Activated CD4-positive, alpha-beta T cell treated with anti-CD3 and anti-CD28 coated beads for 4 hours (primary cell): ENCODE measurements around the gene PMS1.
A peak's percentile ranks its signal among the peaks of the same experiment; 100 is the strongest.
"Not testable (repeated sequence)": the region's sequence is repeated elsewhere in the genome, so short reads cannot be mapped to it uniquely, and the experiment has no call there.

Source experiments
- DNase-seq, 2 donors: peaks; one replicate each; pipeline ENCODE4 v3.0.0-alpha.2; 2020

Gene PMS1

GRCh38 chr2:189783927-189784867 is at the start of gene PMS1, which contains the start of gene ORMDL1:
Gene PMS1, plus strand, starts transcription at chr2:189784450. Its CDS starts 7,360 bp downstream, at chr2:189791810.
Gene ORMDL1, minus strand, starts transcription at chr2:189784339. Its CDS starts 1,744 bp downstream, at chr2:189782595.
- peak; percentile 90 to 92 for DNase-seq

- peak; percentile 23 to 47 for DNase-seq
Observed at GRCh38 chr2:189751080-189751658, 33.1 kb upstream of the PMS1 start.

DNA sequence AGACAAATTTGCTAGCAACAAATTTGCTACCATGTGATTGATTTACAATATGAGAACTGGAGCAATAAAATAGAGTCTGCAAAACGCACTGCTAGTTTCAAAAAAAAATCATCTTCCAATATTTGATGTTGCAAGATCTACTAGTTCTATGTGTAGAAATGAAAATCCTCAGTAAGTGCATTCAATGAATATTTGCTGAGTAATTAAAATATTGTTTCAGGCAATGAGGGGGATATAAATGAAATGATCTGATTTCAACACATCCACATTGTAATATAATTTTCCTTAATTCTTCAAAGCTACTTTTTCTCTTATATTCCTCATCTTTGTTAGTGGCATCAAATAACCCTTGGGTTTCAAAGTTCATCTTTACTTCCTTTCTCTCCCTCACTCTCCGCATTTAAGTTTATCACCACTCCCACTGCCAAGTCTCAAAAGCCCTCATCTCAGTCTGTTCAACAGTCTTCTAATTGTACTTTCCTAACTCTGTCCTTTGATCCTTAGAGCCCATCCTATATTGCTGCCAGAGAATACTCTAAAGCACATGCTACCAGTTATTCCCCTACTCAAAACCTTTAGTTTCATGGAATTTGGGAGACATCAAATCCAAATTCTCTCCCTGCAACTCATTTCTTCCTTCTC is 27.8 kb upstream of the PMS1 start:
- no peak for DNase-seq

DNA sequence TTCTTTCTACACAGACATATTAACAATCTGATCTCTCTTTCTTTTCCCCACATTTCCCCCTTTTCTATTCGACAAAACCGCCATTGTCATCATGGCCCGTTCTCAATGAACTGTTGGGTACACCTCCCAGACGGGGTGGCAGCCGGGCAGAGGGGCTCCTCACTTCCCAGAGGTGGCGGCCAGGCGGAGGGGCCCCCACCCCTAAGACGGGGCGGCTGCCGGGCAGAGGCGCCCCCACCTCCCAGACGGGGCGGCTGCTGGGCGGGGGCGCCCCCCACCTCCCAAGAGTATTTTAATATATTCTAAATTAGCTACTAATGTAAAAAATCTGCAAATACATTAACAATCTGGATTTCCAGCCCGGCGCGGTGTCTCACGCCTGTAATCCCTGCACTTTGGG is 24.1 kb upstream of the PMS1 start:
- DNase-seq = not testable (repeated sequence)

DNA sequence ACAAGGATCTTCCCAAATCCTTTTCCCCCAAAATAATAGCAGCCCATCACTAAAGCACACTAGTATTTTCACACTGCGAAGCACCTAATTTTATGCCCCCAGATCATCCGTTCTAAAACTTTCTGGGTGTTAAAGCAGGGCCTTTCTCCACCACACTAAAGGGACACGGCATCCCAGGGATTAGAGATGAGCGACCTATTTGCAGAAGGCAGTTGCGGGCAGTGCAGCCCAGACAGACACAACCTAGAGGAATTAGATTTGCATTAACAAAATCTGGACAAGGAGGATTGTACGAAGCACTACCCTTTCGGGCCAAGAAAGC is 22.1 kb upstream of the PMS1 start:
- no peak for DNase-seq

DNA sequence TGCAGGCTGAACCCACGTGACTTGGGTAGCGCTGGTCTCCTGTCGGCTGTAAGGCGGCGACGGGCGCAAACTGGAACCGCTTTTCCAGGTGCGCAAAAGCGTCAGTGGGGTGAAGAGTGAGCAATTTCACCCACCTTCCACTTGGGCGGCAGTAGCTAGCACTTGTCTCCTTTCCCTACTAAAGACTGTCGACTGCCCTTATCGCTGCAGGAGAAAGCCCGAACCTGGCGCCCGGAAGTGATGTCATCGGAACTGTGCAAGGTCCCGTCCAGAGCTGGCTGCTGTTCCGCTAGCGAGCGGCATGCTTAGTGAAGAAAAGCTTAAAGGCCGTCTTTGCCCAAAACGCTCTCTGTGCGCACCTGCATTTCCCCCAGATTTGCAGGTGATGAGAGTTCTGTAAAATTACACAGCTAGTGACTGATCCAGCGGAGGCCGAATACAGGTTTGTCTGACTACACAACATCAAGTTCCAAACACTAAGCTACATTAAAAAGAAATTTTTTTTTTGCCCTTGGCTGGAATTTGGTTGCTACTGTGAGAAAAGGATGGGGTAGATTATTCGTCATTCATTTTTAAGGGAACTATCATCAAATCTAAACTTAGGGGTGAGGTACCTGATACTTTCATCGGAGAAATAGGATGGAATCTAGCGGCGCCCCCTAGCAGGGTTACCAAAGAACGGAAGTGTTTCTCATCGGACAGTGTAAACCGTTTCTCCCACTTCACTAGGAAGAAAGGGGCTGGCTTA is 21.5 kb upstream of the PMS1 start, which contains the start of gene OSGEPL1:
OSGEPL1 (minus strand) TSS at position 242 of the 748 bp plus-strand sequence. CDS start 1,152 bp downstream, outside the sequence.
- DNase-seq = peak; percentile 91 to 92

- DNase-seq = no peak
Observed at GRCh38 chr2:189763908-189764661, 20.2 kb upstream of the PMS1 start.

DNA sequence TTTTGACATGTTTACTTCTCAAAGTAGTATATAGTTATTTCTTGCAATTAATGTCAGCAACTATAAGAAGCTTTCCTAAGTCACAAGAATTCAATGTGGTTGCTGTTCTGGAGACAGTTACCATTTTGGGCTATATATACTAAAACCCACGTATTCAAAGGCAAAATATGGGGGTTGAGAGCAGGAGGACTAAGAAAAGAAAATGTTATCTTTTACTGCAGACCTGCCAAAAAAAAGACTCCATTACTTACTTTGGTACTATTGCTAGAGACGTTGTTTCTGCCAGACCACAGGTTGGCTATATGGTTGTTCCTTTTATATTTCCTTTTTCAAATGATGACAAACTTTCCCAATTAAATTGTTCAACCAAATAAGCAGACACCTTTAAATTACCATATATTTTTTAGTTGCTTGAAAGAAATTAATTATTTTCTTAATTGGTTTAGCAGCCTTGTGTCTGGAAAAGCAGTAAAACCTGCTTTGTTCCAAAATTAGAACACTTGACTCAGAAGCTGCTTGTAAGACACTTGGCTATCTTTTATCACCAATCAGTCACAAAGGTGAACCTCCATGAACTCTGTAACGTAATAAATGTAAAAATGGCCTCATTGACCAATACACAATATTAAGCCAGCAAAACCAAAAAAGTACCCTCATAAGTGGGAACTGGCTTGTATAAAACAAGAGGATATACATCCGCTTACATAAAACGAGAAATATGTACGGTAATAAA is 13.5 kb upstream of the PMS1 start:
- DNase-seq = no peak

GRCh38 chr2:189772212-189772611 is 12.0 kb upstream of the PMS1 start:
- no peak for DNase-seq

DNA sequence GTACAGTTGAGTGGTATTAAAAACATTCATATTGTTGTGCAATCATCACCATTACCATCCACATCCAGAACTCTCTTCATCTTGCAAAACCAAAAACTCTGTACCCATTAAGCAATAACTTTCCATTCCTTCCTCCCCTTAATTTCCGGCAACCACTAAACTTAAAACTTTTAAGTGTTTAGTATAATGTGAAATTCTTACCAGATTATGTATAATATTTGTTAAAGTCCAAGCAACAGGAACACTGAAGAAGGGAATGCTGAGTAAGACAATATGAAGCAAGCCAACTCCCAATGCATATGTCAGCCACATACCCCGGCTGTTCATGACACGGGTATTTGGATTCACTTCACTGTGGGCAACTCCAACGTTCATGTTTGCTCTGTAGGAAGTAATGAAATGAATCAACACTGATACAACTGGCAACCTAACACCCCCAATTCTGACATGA is 2.0 kb upstream of the PMS1 start:
- no peak for DNase-seq

- no peak for DNase-seq
Observed at GRCh38 chr2:189783451-189783926, 761 bp upstream of the PMS1 start.

DNA sequence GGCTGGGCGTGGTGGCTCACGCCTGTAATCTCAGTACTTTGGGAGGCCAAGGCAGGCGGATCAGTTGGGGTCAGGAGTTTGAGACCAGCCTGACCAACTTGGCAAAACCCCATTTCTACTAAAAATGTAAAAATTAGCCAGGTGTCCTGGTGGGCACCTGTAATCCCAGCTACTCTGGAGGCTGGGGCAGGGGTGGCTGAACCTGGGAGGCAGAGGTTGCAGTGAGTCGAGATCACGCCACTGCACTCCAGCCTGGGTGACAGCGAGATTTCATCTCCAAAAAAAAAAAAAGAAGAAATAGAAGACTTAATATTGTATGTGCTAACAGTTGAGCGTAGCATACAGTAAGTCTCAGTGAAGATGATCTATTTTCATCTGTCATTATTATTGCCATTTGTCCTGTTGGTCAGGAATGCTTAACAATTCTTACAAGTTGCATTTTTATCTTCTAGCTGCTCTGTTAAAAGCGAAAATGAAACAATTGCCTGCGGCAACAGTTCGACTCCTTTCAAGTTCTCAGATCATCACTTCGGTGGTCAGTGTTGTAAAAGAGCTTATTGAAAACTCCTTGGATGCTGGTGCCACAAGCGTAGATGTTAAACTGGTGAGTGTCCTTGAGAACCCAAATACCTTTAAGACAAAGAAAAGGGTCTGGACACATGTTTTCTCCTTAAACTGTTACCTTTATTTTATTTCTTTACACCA is 7.2 kb downstream of the PMS1 start:
- DNase-seq = no peak

DNA sequence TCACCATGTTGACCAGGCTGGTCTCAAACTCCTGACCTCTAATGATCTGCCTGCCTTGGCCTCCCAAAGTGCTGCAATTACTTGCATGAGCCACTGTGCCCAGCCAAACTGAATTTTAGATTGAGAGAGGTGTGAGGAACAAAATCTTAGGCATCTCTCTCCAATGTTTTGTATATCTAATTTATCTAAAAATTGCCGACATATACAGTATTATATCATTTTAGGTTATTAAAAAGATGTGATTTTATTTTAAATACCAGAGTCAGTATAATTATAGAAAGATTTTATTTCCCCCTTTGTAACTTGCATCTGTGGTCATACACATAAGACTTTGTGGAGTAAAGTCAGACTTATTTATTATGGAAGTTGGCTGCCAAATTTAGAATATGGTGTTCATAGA is 10.1 kb downstream of the PMS1 start:
- no peak for DNase-seq

GRCh38 chr2:189797902-189798301 is 13.7 kb downstream of the PMS1 start:
- DNase-seq = no peak

DNA sequence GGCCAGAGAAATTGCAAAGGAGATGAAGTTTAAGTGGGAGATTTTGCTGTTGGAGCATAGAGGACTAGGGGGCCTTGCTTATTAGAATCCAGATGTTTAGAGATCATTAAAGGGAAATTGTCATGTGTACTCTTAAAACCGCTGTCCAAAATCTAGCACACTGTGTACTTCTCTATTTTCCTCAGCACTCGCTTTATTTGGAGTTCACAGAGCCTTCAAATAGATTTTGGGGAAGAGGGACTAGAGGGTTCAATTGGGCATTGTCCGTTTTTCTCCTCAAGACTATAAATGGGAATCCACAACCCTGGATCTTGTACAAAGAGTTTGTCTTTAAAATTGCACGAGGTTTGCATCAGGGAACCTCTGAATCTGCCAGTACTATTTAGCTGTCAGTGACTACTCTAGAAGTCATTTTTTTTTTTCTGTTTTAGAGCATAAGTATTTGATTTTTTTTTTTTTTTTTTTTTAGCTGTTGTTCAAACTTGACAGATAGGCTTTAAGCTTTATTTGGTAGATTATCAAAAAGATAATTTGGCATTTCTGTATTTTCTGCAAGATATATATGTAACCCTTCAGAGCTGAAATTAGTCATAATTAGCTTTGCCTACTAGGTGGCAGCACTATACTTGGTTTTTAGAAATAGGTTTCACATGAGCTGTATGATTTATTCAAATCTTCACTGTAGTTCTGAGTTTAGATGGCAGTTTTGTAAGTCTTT is 14.2 kb downstream of the PMS1 start:
- DNase-seq = no peak

- no peak for DNase-seq
Observed at GRCh38 chr2:189799030-189799331, 14.7 kb downstream of the PMS1 start.

DNA sequence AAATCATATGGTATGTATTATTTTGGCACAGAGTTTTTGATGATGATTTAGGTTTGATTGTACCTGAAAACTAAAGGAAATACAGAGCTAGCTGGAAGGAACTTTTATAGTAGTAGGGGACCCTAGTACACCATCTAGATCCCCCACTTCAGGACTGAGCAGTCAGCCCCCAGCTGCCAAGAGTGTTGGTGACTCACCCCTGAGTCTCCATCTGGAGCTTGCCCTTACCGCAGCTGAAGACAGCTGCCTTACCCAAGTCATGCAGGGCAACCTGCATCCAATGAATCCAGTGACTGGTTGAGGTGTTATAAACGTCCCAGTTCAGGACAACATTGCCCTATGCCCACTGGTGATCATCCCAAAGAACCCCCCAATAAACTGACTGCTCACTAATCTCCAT is 15.3 kb downstream of the PMS1 start:
- DNase-seq = no peak

DNA sequence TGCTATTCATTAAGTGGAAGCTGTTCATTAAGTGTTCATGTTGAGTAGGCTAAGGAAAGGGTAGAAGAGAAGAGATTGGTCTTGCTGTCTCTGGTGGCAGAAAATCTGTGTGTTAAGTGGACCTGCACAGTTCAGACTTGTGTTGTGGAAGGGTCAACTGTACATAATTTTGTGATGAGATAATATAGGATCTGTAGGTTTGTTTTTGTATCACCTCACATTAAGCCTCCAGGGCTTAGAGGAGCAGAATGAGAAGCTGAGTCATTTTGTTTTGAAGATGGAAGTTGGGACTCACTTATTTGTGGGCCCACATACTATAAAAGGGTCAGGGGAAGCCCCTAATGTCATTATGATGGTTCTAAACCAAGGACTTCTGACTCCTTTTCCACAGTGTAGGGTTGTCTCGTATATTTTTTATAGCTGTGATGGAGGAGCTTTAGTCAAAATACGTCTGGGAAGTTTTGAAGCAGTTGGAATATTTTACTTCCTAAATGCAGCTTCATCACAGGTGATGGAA is 18.2 kb downstream of the PMS1 start:
- no peak for DNase-seq

DNA sequence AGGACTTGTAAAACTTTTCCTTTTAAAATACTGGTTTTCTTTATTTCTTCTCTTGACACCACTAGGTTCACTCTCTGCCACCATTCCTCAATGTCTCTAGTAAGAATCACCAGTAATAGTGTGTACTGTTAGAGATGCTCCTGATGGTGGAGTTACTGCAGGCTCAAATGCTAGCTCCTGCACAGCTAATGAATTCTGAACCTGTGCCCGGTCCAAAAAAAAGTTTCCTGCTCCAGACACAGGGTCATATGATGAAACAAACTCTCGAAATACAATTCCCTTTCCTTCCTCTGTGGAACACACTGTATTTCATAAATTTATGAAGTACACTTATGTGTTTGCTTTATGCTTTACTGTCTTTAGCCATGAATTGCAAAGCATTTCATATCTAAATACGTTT is 19.2 kb downstream of the PMS1 start:
- DNase-seq = no peak
